WTC11 (cell line): Measurements from ENCODE around the gene GPR18.

Experiments used
- ATF1 ChIP-seq: sonication (generic); formaldehyde crosslinking; IDR thresholded peaks from 2 replicates; pipeline ENCODE4 v1.8.1; 2023; ENCODE audit warnings: mild to moderate bottlenecking, moderate library complexity, missing genetic modification reagents
- ATF3 ChIP-seq: sonication (generic); formaldehyde crosslinking; conservative IDR thresholded peaks from 2 replicates; pipeline ENCODE4 v1.8.1; 2022; ENCODE audit warnings: mild to moderate bottlenecking, missing genetic modification reagents
- CTCF ChIP-seq: fragments of 200-600 bp; IDR thresholded peaks from 2 replicates; pipeline ENCODE4 v1.8.0; 2022; ENCODE audit warnings: antibody characterized with exemption
- MXD4 ChIP-seq: fragments of 250-450 bp; sonication (Bioruptor Pico); IDR thresholded peaks from 2 replicates; pipeline ENCODE4 v1.8.0; 2021; ENCODE audit warnings: mild to moderate bottlenecking, moderate library complexity, borderline replicate concordance
- NR2C2 ChIP-seq: sonication (generic); formaldehyde crosslinking; IDR thresholded peaks from 2 replicates; pipeline ENCODE4 v1.8.0; 2022; ENCODE audit warnings: mild to moderate bottlenecking, missing genetic modification reagents
- SMAD3 ChIP-seq: sonication (generic); formaldehyde crosslinking; IDR thresholded peaks from 2 replicates; pipeline ENCODE4 v1.8.0; 2022; ENCODE audit warnings: missing genetic modification reagents, mild to moderate bottlenecking, borderline replicate concordance
- SP1 ChIP-seq: sonication (generic); formaldehyde crosslinking; conservative IDR thresholded peaks from 2 replicates; pipeline ENCODE4 v1.8.1; 2022; ENCODE audit warnings: missing genetic modification reagents
- TEAD1 ChIP-seq: sonication (generic); formaldehyde crosslinking; IDR thresholded peaks from 2 replicates; pipeline ENCODE4 v1.8.0; 2022; ENCODE audit warnings: mild to moderate bottlenecking, missing genetic modification reagents
- TP53 ChIP-seq: sonication (generic); formaldehyde crosslinking; IDR thresholded peaks from 2 replicates; pipeline ENCODE4 v1.8.1; 2023; ENCODE audit warnings: mild to moderate bottlenecking, missing genetic modification reagents
- USF1 ChIP-seq: sonication (generic); formaldehyde crosslinking; IDR thresholded peaks from 2 replicates; pipeline ENCODE4 v1.8.0; 2022; ENCODE audit warnings: mild to moderate bottlenecking, missing genetic modification reagents

GRCh38 chr13:99265821-99266426 lies 7.7 kb upstream of the GPR18 start:
- TF ChIP-seq ATF1 (CRISPR knock-in tag) (no peak), CTCF (peak; percentile 49; the same call in 1 of the 2 replicates), SP1 (CRISPR knock-in tag) (no peak), NR2C2 (CRISPR knock-in tag) (no peak), USF1 (CRISPR knock-in tag) (no peak), ATF3 (CRISPR knock-in tag) (no peak), SMAD3 (CRISPR knock-in tag) (no peak), TEAD1 (CRISPR knock-in tag) (no peak), MXD4 (CRISPR knock-in tag) (no peak), TP53 (CRISPR knock-in tag) (no peak)
